Stimulated activated CD8-positive, alpha-beta memory T cell treated with anti-CD3 and anti-CD28 coated beads, Interleukin-7, amount 100 ng/mL, for 1 hour (primary cell): Measurements from ENCODE around the gene KRT83.
"Not testable (repeated sequence)": the region's sequence is repeated elsewhere in the genome, so short reads cannot be mapped to it uniquely, and the experiment has no call there.

Source experiments
- DNase-seq, 2 donors: peaks; one replicate each; pipeline ENCODE4 v3.0.0-alpha.2; 2020; ENCODE audit warnings: low read depth in 2 of 2

The KRT83 gene

GRCh38 chr12:52286857-52287785, 34.1 kb downstream of the KRT83 start:
- DNase-seq: not testable (repeated sequence)

GRCh38 chr12:52285851-52286530, 35.2 kb downstream of the KRT83 start:
- DNase-seq: no peak

GRCh38 chr12:52285172-52285745, 35.9 kb downstream of the KRT83 start:
- no peak for DNase-seq

GRCh38 chr12:52284562-52285171, 36.5 kb downstream of the KRT83 start:
- no peak for DNase-seq

GRCh38 chr12:52280796-52281560, 40.2 kb downstream of the KRT83 start:
- DNase-seq: no peak

- DNase-seq: no peak
Observed at GRCh38 chr12:52280319-52280795, 40.8 kb downstream of the KRT83 start.

GRCh38 chr12:52279422-52280318, 41.5 kb downstream of the KRT83 start:
- DNase-seq: no peak

GRCh38 chr12:52278575-52279421, 42.4 kb downstream of the KRT83 start:
- peak; percentile 34 to 55 for DNase-seq

GRCh38 chr12:52277486-52278245, 43.5 kb downstream of the KRT83 start:
- DNase-seq: no peak

GRCh38 chr12:52275686-52276085, 45.5 kb downstream of the KRT83 start:
- DNase-seq: no peak

- no peak for DNase-seq
Observed at GRCh38 chr12:52274521-52275120, 46.6 kb downstream of the KRT83 start, which contains the start of gene KRT86. Gene KRT86 (plus strand): TSS chr12:52274645. CDS start chr12:52301917, 27,272 bp downstream.

- DNase-seq: no peak
Observed at GRCh38 chr12:52271158-52271557, 50.0 kb downstream of the KRT83 start.

- DNase-seq: no peak
Observed at GRCh38 chr12:52270541-52271070, 50.6 kb downstream of the KRT83 start.

- no peak for DNase-seq
Observed at GRCh38 chr12:52268212-52268611, 53.0 kb downstream of the KRT83 start.

GRCh38 chr12:52267699-52268098, 53.5 kb downstream of the KRT83 start:
- no peak for DNase-seq

- no peak for DNase-seq
Observed at GRCh38 chr12:52267266-52267665, 53.9 kb downstream of the KRT83 start.

GRCh38 chr12:52266514-52266913, 54.7 kb downstream of the KRT83 start:
- no peak for DNase-seq

GRCh38 chr12:52264435-52264825, 56.8 kb downstream of the KRT83 start:
- no peak for DNase-seq
